Measurements from ENCODE around the gene ACAA1. TPM values are rescaled to one million over a fixed set of nuclear protein-coding genes. Genes with fewer than 3 reads are reported as not detected.

ACAA1 gene
- total and polyA plus RNA-seq, 2 of the 4 experiments (the other 2 are of a cell fraction): 30.8 to 62.4 TPM

DNA sequence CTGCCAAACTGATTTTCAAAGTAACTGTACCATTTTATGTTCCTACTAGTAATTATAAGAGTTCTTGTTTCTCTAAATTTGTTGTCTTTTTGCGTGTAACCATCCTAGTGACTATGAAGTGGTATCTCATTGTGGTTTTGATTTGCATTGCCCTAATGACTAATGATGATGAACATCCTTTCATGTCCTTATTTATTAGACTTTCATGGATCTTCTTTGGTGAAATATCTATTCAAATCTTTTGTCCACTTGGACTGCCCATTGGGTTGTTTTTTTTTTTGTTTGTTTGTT lies 32.0 kb upstream of the ACAA1 start:
- Histone ChIP-seq H3K4me3 (ENCODE audit: insufficient read depth, low read depth, low read length) (no peak overlapping the region; the same call in 1 of the 2 replicates), H4K8ac (ENCODE audit: low read depth in 2 of 2, low read length in 2 of 2) (peak overlapping the region in 1 of 2 experiments; percentile 26; a peak in 2 of 4 replicates), H4K5ac (ENCODE audit: low read depth, low read length) (no peak overlapping the region; the same call in 1 of the 2 replicates), H3K4me1 (ENCODE audit: control insufficient read depth, insufficient read depth, low read length) (peaks cover 13% of the 10 kb centered on the region), H3K27ac (ENCODE audit: insufficient read depth, low read length) (no peak overlapping the region; the same call in 1 of the 2 replicates), H2BK120ac (ENCODE audit: low read depth, low read length) (peak overlapping the region; percentile 86), H2AK9ac (replicated peaks; ENCODE audit: low read depth, low read length, poor library complexity) (no peak overlapping the region), H4K91ac (ENCODE audit: insufficient read depth, low read depth, low read length) (no peak overlapping the region; the same call in none of the 2 replicates), H2AK5ac (ENCODE audit: low read depth, low read length) (peak overlapping the region; percentile 48; the same call in 1 of the 2 replicates), H3K9me1 (ENCODE audit: insufficient read depth, low read length) (peaks cover 12% of the 10 kb centered on the region), H3K9ac (ENCODE audit: low read depth, low read length) (no peak overlapping the region), H3K18ac (ENCODE audit: low read depth, low read length) (peak overlapping the region; percentile 82; the same call in 1 of the 2 replicates), H3K4me2 (ENCODE audit: low read depth, low read length) (peak overlapping the region; percentile 94; the same call in 1 of the 2 replicates), H3K36me3 (ENCODE audit: control insufficient read depth, insufficient read depth, low read length) (no peaks in the 10 kb centered on the region), H3K27me3 (ENCODE audit: control insufficient read depth, insufficient read depth, low read length) (no peaks in the 10 kb centered on the region), H3K14ac (replicated peaks; ENCODE audit: low read depth, low read length) (peak overlapping the region; percentile 88; the same call in 1 of the 2 replicates), H3K56ac (ENCODE audit: extremely low read depth, insufficient read depth, low read length) (peak overlapping the region; percentile 70; the same call in 1 of the 2 replicates), H2BK15ac (ENCODE audit: low read depth, low read length) (no peak overlapping the region), H2AFZ (replicated peaks; ENCODE audit: low read length, poor library complexity) (no peak overlapping the region), H4K20me1 (ENCODE audit: insufficient read depth, low read length) (peaks cover 25% of the 10 kb centered on the region; the same call in 1 of the 2 replicates), H3K9me3 (ENCODE audit: control insufficient read depth, insufficient read depth, low read length) (no peaks in the 10 kb centered on the region), H3K4ac (ENCODE audit: low read depth, low read length) (peak overlapping the region; percentile 72; the same call in 1 of the 2 replicates), H3K23ac (ENCODE audit: low read depth, low read length) (peak overlapping the region; percentile 90; the same call in 1 of the 2 replicates), H2BK20ac (ENCODE audit: low read depth, low read length) (no peak overlapping the region), H3K79me1 (ENCODE audit: low read depth in 1 of 2, low read length in 2 of 2) (peaks cover 0 to 36% of the 10 kb centered on the region in 2 experiments; a peak in 2 of 4 replicates), H2BK5ac (ENCODE audit: low read depth, low read length, poor library complexity, severe bottlenecking) (peak overlapping the region; percentile 96)
- intact Hi-C loops (cut with micrococcal nuclease) (no loop called here), in situ Hi-C loops (cut with MboI; ENCODE audit: low sequenced_read_pairs) (no loop called here), dilution Hi-C loops (cut with HindIII; ENCODE audit: low sequenced_read_pairs, unreplicated experiment) (no loop called here)
- ATAC-seq (ENCODE audit: low read depth): no peak
- no TSS peak for BruUV-seq (replicated peaks)
- CTCF ChIA-PET: no interaction called here
- DNase-seq: peak; percentile 39
- no CpG with 5 or more reads among the region's 1 CpG for WGBS, 2 experiments (ENCODE audit: extremely low coverage in 2 of 2, insufficient read length in 1 of 2)
- TF ChIP-seq CHD1 (IDR thresholded peaks at IDR 0.05; ENCODE audit: low read depth, low read length): no peak
- TF ChIP-seq, protein P1, sequence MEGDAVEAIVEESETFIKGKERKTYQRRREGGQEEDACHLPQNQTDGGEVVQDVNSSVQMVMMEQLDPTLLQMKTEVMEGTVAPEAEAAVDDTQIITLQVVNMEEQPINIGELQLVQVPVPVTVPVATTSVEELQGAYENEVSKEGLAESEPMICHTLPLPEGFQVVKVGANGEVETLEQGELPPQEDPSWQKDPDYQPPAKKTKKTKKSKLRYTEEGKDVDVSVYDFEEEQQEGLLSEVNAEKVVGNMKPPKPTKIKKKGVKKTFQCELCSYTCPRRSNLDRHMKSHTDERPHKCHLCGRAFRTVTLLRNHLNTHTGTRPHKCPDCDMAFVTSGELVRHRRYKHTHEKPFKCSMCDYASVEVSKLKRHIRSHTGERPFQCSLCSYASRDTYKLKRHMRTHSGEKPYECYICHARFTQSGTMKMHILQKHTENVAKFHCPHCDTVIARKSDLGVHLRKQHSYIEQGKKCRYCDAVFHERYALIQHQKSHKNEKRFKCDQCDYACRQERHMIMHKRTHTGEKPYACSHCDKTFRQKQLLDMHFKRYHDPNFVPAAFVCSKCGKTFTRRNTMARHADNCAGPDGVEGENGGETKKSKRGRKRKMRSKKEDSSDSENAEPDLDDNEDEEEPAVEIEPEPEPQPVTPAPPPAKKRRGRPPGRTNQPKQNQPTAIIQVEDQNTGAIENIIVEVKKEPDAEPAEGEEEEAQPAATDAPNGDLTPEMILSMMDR (conservative IDR thresholded peaks at IDR 0.05; ENCODE audit: low read depth, low read length): no peak
- no peak for TF ChIP-seq SMC3 (IDR thresholded peaks at IDR 0.05; ENCODE audit: low read depth, low read length)
- TF ChIP-seq, protein P2, sequence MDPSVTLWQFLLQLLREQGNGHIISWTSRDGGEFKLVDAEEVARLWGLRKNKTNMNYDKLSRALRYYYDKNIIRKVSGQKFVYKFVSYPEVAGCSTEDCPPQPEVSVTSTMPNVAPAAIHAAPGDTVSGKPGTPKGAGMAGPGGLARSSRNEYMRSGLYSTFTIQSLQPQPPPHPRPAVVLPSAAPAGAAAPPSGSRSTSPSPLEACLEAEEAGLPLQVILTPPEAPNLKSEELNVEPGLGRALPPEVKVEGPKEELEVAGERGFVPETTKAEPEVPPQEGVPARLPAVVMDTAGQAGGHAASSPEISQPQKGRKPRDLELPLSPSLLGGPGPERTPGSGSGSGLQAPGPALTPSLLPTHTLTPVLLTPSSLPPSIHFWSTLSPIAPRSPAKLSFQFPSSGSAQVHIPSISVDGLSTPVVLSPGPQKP (IDR thresholded peaks at IDR 0.05; ENCODE audit: borderline replicate concordance, low read depth, low read length): no peak
- no peak for TF ChIP-seq MXI1 (IDR thresholded peaks at IDR 0.05; ENCODE audit: borderline replicate concordance, low read depth, low read length)
- POLR2A ChIA-PET (ENCODE audit: unreplicated experiment): no interaction called here
